Measurements from ENCODE around the gene ZNF710. TPM values are rescaled to one million over a fixed set of nuclear protein-coding genes. Genes with fewer than 3 reads are reported as not detected.

ZNF710 gene
- total RNA-seq, 2 experiments from 2014 or later: 13.8 to 19.0 TPM

GRCh38 chr15:90047956-90048575, 46.9 kb downstream of the ZNF710 start:
- Histone ChIP-seq H3K27ac (ENCODE audit: low read depth, low read length, poor library complexity, severe bottlenecking) (peak overlapping the region; percentile 77), H4K20me1 (ENCODE audit: insufficient read depth, low read length) (no peaks in the 10 kb centered on the region), H2AFZ (ENCODE audit: low read length) (no peak overlapping the region), H3K36me3 (ENCODE audit: insufficient read depth, low read length) (no peaks in the 10 kb centered on the region), H3K9me2 (ENCODE audit: insufficient read depth, low read length) (no peaks in the 10 kb centered on the region), H3K4me3 (ENCODE audit: low read depth, low read length, poor library complexity, severe bottlenecking) (no peak overlapping the region), H3K4me2 (ENCODE audit: low read length) (peak overlapping the region; percentile 90; the same call in 1 of the 2 replicates), H3K79me2 (ENCODE audit: insufficient read depth, low read depth, low read length) (no peaks in the 10 kb centered on the region), H3K4me1 (ENCODE audit: insufficient read depth, low read length, poor library complexity, severe bottlenecking) (peaks cover 40% of the 10 kb centered on the region), H3K9me3 (ENCODE audit: low read length) (no peaks in the 10 kb centered on the region)
- no TSS peak for BruUV-seq (replicated peaks)
- ChIA-PET CTCF (ENCODE audit: unreplicated experiment) (interaction anchor here (1.0 to 1.4 kb wide), 3 partner anchors 27 to 54 kb away, joined by 3 to 4 read pairs (median 3); partner anchors contain the start of gene IDH2), POLR2A (interaction anchor here (0.6 to 2.5 kb wide), 4 partner anchors 8 to 198 kb away, joined by 3 to 8 read pairs (median 4); no protein-coding TSS in a partner anchor)
- intact Hi-C loops (cut with micrococcal nuclease; ENCODE audit: unreplicated experiment): loop anchor here (1.0 kb wide), 1 partner anchor 11 kb away; no protein-coding TSS in a partner anchor
- TF ChIP-seq EZH2phosphoT487 (IDR thresholded peaks at IDR 0.05; ENCODE audit: borderline replicate concordance, low read depth, low read length): no peak
- TF ChIP-seq CTCF (conservative IDR thresholded peaks at IDR 0.05; ENCODE audit: low read length): no peak
- peak; percentile 11 for DNase-seq (ENCODE audit: low spot score)

- DNase-seq (ENCODE audit: low spot score): no peak
- no peak overlapping the region for H3K4me2 ChIP-seq (ENCODE audit: low read length)
- H4K20me1 ChIP-seq (ENCODE audit: insufficient read depth, low read length): no peaks in the 10 kb centered on the region
- no peak overlapping the region for H2AFZ ChIP-seq (ENCODE audit: low read length)
- TF ChIP-seq EZH2phosphoT487 (IDR thresholded peaks at IDR 0.05; ENCODE audit: borderline replicate concordance, low read depth, low read length) (no peak), CTCF (conservative IDR thresholded peaks at IDR 0.05; ENCODE audit: low read length) (no peak)
- peaks cover 40% of the 10 kb centered on the region for H3K4me1 ChIP-seq (ENCODE audit: insufficient read depth, low read length, poor library complexity, severe bottlenecking)
- H3K4me3 ChIP-seq (ENCODE audit: low read depth, low read length, poor library complexity, severe bottlenecking): no peak overlapping the region
- no peaks in the 10 kb centered on the region for H3K79me2 ChIP-seq (ENCODE audit: insufficient read depth, low read depth, low read length)
- H3K36me3 ChIP-seq (ENCODE audit: insufficient read depth, low read length): no peaks in the 10 kb centered on the region
- no peak overlapping the region for H3K27ac ChIP-seq (ENCODE audit: low read depth, low read length, poor library complexity, severe bottlenecking)
- ChIA-PET CTCF (ENCODE audit: unreplicated experiment) (interaction anchor here (1.4 kb wide), 1 partner anchor 35 kb away, joined by 3 read pairs; no protein-coding TSS in a partner anchor), POLR2A (interaction anchor here (1.0 kb wide), 2 partner anchors 13 to 16 kb away, joined by 3 to 4 read pairs; no protein-coding TSS in a partner anchor)
- BruUV-seq (replicated peaks): no TSS peak
- intact Hi-C loops (cut with micrococcal nuclease; ENCODE audit: unreplicated experiment): no loop called here
- no peaks in the 10 kb centered on the region for H3K9me3 ChIP-seq (ENCODE audit: low read length)
- no peaks in the 10 kb centered on the region for H3K9me2 ChIP-seq (ENCODE audit: insufficient read depth, low read length)
Observed at GRCh38 chr15:90049030-90049429, 47.9 kb downstream of the ZNF710 start.

Measured in OCI-LY7 (cell line).